NT2/D1 (cell line): ENCODE data around the gene GNAQ.

Experiments
- YY1 ChIP-seq: IDR thresholded peaks from 2 replicates; pipeline ENCODE4 v1.6.1; 2011; ENCODE audit not compliant: insufficient read length, insufficient read depth
- ZNF274 ChIP-seq: IDR thresholded peaks from 2 replicates; pipeline ENCODE4 v1.6.1; 2011; ENCODE audit warnings: mild to moderate bottlenecking, low read depth, low read length

DNA sequence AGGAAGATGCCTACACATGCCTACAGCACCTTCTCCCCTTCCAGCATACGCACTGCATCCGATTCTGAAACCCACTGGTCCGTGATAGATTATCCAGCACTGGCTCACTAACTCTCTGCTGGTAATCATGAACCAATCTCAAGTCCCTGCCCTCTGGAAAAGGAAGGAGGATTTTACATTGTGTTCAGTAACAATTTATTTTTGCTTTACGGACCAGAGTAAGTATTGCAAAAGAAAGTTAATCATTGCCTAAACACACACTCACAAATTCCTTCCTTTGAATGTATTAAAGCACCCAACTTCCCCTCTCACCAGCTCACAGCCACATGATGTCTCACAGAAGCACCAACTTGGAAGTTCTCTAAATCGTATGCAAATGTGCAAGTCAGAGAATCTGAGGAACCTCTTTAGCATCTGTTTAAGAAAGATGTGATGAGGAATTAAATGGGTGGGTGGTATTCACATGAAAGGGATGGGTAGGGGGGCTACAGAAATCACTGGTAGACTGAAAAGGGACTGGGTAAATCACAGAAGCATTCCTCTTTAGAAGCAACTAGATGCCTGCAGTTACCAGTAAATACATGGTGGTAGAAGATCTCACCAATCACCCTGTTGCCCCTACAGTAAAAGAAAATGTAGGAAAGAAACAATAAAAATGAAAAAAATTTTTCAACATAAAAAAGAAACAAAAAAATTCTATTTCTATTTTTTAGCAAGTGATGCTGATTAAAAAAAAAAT is 8.4 kb downstream of the GNAQ start:
- TF ChIP-seq ZNF274: no peak
- no peak for TF ChIP-seq YY1
